CD14-positive monocyte (primary cell): ENCODE results near the gene GSTM4. TPM values are rescaled to one million over a fixed set of nuclear protein-coding genes. Genes with fewer than 3 reads are reported as not detected.
A peak's percentile ranks its signal among the peaks of the same experiment; 100 is the strongest.

Experiments
- DNase-seq, 3 donors: peaks; one replicate each; pipeline ENCODE4 v3.0.0-alpha.2; 2011 to 2022
- H2AFZ ChIP-seq: 2 replicates; pipeline ENCODE4 v1.6.0; 2012; ENCODE audit warnings: mild to moderate bottlenecking, low read depth, low read length, inconsistent platforms; ENCODE audit not compliant: insufficient read depth, poor library complexity, severe bottlenecking
- H3K27ac ChIP-seq, 2 donors: 1 replicate in 1 of 2; 2 replicates in 1 of 2; pipeline ENCODE4 v1.5.1; 2012 to 2013; ENCODE audit warnings: low read length in 2 of 2, control low read depth in 1 of 2, inconsistent platforms in 1 of 2, low read depth in 1 of 2, mild to moderate bottlenecking in 1 of 2
- H3K27me3 ChIP-seq, 2 donors: one replicate each; pipeline versions ENCODE4 v1.6.0 to v1.6.1; 2011 to 2013; ENCODE audit warnings: low read length in 2 of 2; ENCODE audit not compliant: control insufficient read depth in 2 of 2, insufficient read depth in 2 of 2
- H3K36me3 ChIP-seq, 2 donors: replicated peaks in 1 of 2; 1 replicate in 1 of 2; 2 replicates in 1 of 2; pipeline versions ENCODE4 v1.5.1 to v1.6.1; 2012 to 2013; ENCODE audit warnings: low read length in 2 of 2, control low read depth in 1 of 2, inconsistent platforms in 1 of 2, mild to moderate bottlenecking in 1 of 2; ENCODE audit not compliant: insufficient read depth in 2 of 2, control insufficient read depth in 1 of 2
- H3K4me1 ChIP-seq, 2 donors: 1 replicate in 1 of 2; 2 replicates in 1 of 2; pipeline versions ENCODE4 v1.5.1 to v1.6.1; 2012 to 2013; ENCODE audit warnings: low read length in 2 of 2, control low read depth in 1 of 2, inconsistent platforms in 1 of 2, mild to moderate bottlenecking in 1 of 2, moderate library complexity in 1 of 2; ENCODE audit not compliant: insufficient read depth in 2 of 2, control insufficient read depth in 1 of 2
- H3K4me2 ChIP-seq: replicated peaks from 2 replicates; pipeline ENCODE3; 2012; ENCODE audit warnings: low read length, moderate library complexity, mild to moderate bottlenecking; ENCODE audit not compliant: poor library complexity, severe bottlenecking; ENCODE audit errors: extremely low read depth
- H3K4me3 ChIP-seq, 3 experiments: fragments of 200-600 bp in 1 of 3; sonication (generic) in 1 of 3; replicated peaks in 1 of 3; 1 replicate in 2 of 3; 2 replicates in 1 of 3; pipeline ENCODE4 v1.5.1; 2011 to 2013; ENCODE audit warnings: low read length in 3 of 3, mild to moderate bottlenecking in 3 of 3, control low read depth in 2 of 3, low read depth in 2 of 3, inconsistent platforms in 1 of 3, moderate library complexity in 1 of 3
- H3K79me2 ChIP-seq: 2 replicates; pipeline ENCODE4 v1.6.0; 2012; ENCODE audit warnings: mild to moderate bottlenecking, control low read depth, inconsistent platforms, low read length, moderate library complexity; ENCODE audit not compliant: insufficient read depth
- H3K9ac ChIP-seq: 2 replicates; pipeline ENCODE4 v1.6.0; 2017; ENCODE audit warnings: low read length, mild to moderate bottlenecking; ENCODE audit not compliant: insufficient read depth, poor library complexity, severe bottlenecking
- H3K9me3 ChIP-seq, 2 donors: replicated peaks in 1 of 2; 1 replicate in 1 of 2; 2 replicates in 1 of 2; pipeline versions ENCODE4 v1.5.1 to v1.6.1; 2012 to 2013; ENCODE audit warnings: low read length in 2 of 2, control low read depth in 1 of 2; ENCODE audit not compliant: control insufficient read depth in 1 of 2, insufficient read depth in 1 of 2
- H4K20me1 ChIP-seq: 2 replicates; pipeline ENCODE4 v1.6.0; 2012; ENCODE audit warnings: mild to moderate bottlenecking, low read length, control low read depth, moderate library complexity; ENCODE audit not compliant: insufficient read depth
- H3K27ac Mint-ChIP-seq, 7 donors: one replicate each; pipeline ENCODE4 v1.8.0; 2020; ENCODE audit warnings: mild to moderate bottlenecking in 7 of 7, mixed read lengths in 7 of 7, moderate library complexity in 6 of 7, inconsistent platforms in 2 of 7
- H3K27me3 Mint-ChIP-seq, 3 donors: one replicate each; pipeline ENCODE4 v1.8.0; 2021 to 2022; ENCODE audit warnings: low read depth in 3 of 3, mild to moderate bottlenecking in 3 of 3, mixed read lengths in 3 of 3, moderate library complexity in 3 of 3, inconsistent platforms in 1 of 3
- H3K36me3 Mint-ChIP-seq, 2 donors: one replicate each; pipeline ENCODE4 v1.8.0; 2020; ENCODE audit warnings: mixed read lengths in 2 of 2, inconsistent platforms in 1 of 2, mild to moderate bottlenecking in 1 of 2
- H3K4me1 Mint-ChIP-seq: one replicate; pipeline ENCODE4 v1.8.0; 2020; ENCODE audit warnings: mild to moderate bottlenecking, mixed read lengths
- H3K4me3 Mint-ChIP-seq, 2 donors: one replicate each; pipeline ENCODE4 v1.8.0; 2020; ENCODE audit warnings: mild to moderate bottlenecking in 2 of 2, mixed read lengths in 2 of 2, moderate library complexity in 1 of 2
- H3K9me3 Mint-ChIP-seq, 7 donors: one replicate each; pipeline ENCODE4 v1.8.0; 2020 to 2022; ENCODE audit warnings: mixed read lengths in 7 of 7, mild to moderate bottlenecking in 6 of 7, moderate library complexity in 6 of 7, inconsistent platforms in 2 of 7
- WGBS: methylation state at CpG from one replicate; pipeline ENCODE4 v1.1.5; 2013; ENCODE audit warnings: missing lambda C conversion rate; ENCODE audit not compliant: insufficient coverage; 5-methylcytosine and 5-hydroxymethylcytosine counted together
- intact Hi-C, 2 donors: fragments of 100-400 bp; cut with micrococcal nuclease; formaldehyde crosslinking; loops; one replicate each; pipeline versions ENCODE4 v1.15.0 to v1.15.1; 2023
- polyA plus RNA-seq, 3 donors: library from polyadenylated mRNA; depleted of rRNA in 1 of 3; unstranded in 2 of 3; stranded (reverse) in 1 of 3; fragments of 300-500 nt in 2 of 3; fragments of >200 nt in 1 of 3; fragmentation: Illumina TruSeq in 2 of 3; gene quantifications; 1 replicate in 2 of 3; 2 replicates in 1 of 3; pipeline ENCODE4 v1.2.3, GENCODE V29; 2012 to 2021
- TF ChIP-seq, protein P1 (sequence below): fragments of 200-600 bp; IDR thresholded peaks from one replicate; pipeline ENCODE4 v1.8.0; 2022; ENCODE audit warnings: antibody characterized with exemption, mild to moderate bottlenecking

The GSTM4 gene
- polyA plus RNA-seq, 3 donors: 11.9 to 22.9 (median 15.9) TPM

- Mint-ChIP-seq H3K4me1 (no peaks in the 10 kb centered on the region), H3K4me3 (peak overlapping the region in 1 of 2 donors; percentile 75), H3K9me3 (peaks cover 0 to 5% (median 0%) of the 10 kb centered on the region in 7 donors), H3K36me3 (no peaks in the 10 kb centered on the region), H3K27me3 (peaks cover 2 to 19% (median 3%) of the 10 kb centered on the region in 3 donors), H3K27ac (no peak overlapping the region)
- Histone ChIP-seq H3K4me1 (no peaks in the 10 kb centered on the region), H3K27me3 (no peaks in the 10 kb centered on the region), H3K36me3 (no peaks in the 10 kb centered on the region), H3K9ac (no peak overlapping the region), H3K4me2 (peak overlapping the region; percentile 35), H3K79me2 (no peaks in the 10 kb centered on the region), H2AFZ (no peak overlapping the region), H4K20me1 (no peaks in the 10 kb centered on the region), H3K27ac (no peak overlapping the region), H3K4me3 (peak overlapping the region in 1 of 3 experiments; percentile 49), H3K9me3 (no peaks in the 10 kb centered on the region)
- WGBS: no CpG with 5 or more reads among the region's 4 CpGs
- intact Hi-C loops: loop anchor here in 1 of 2 donors (10.0 kb wide), 1 partner anchor 335 kb away; the partner anchor contains the start of gene AHCYL1
- DNase-seq: no peak
- TF ChIP-seq, protein P1, sequence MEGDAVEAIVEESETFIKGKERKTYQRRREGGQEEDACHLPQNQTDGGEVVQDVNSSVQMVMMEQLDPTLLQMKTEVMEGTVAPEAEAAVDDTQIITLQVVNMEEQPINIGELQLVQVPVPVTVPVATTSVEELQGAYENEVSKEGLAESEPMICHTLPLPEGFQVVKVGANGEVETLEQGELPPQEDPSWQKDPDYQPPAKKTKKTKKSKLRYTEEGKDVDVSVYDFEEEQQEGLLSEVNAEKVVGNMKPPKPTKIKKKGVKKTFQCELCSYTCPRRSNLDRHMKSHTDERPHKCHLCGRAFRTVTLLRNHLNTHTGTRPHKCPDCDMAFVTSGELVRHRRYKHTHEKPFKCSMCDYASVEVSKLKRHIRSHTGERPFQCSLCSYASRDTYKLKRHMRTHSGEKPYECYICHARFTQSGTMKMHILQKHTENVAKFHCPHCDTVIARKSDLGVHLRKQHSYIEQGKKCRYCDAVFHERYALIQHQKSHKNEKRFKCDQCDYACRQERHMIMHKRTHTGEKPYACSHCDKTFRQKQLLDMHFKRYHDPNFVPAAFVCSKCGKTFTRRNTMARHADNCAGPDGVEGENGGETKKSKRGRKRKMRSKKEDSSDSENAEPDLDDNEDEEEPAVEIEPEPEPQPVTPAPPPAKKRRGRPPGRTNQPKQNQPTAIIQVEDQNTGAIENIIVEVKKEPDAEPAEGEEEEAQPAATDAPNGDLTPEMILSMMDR: peak; percentile 26
Measured at GRCh38 chr1:109649491-109649914, 6.4 kb upstream of the GSTM4 start.

DNA sequence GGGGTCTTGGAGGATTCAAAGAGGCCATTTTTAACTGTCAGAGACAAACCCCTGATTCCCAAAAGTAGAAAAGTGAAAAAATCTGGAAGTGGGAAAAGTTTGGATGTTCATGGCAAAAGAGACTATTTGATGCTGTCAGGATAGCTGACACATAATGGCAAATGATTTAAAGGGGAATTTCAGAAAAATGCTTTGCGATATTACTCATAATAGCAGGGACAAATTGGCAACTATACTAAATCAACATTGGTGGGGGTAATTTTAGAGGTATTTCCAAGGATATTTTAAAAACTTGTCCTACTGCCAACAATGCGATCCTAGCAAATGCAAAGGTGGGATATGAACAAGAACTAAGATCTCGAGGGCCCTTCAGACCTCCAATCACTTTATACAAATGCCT, 5.3 kb upstream of the GSTM4 start:
- Histone ChIP-seq H2AFZ (no peak overlapping the region), H3K4me1 (peaks cover 6 to 7% of the 10 kb centered on the region in 2 donors), H3K79me2 (no peaks in the 10 kb centered on the region), H3K27me3 (no peaks in the 10 kb centered on the region), H3K27ac (no peak overlapping the region), H4K20me1 (no peaks in the 10 kb centered on the region), H3K36me3 (no peaks in the 10 kb centered on the region), H3K4me2 (no peak overlapping the region), H3K9me3 (no peaks in the 10 kb centered on the region), H3K9ac (no peak overlapping the region), H3K4me3 (no peak overlapping the region)
- H3K4me3 Mint-ChIP-seq: no peak overlapping the region
- TF ChIP-seq, protein P1: no peak
- peaks cover 0 to 5% (median 0%) of the 10 kb centered on the region in 7 donors for H3K9me3 Mint-ChIP-seq
- WGBS: no CpG with 5 or more reads among the region's 3 CpGs
- H3K27me3 Mint-ChIP-seq: peaks cover 3 to 27% (median 6%) of the 10 kb centered on the region in 3 donors
- no peak for DNase-seq
- H3K27ac Mint-ChIP-seq: no peak overlapping the region
- no peaks in the 10 kb centered on the region for H3K36me3 Mint-ChIP-seq
- H3K4me1 Mint-ChIP-seq: peaks cover 7% of the 10 kb centered on the region
- intact Hi-C loops: no loop called here
